ENCODE results near the gene B4GALT3. TPM values are rescaled to one million over a fixed set of nuclear protein-coding genes. Genes with fewer than 3 reads are reported as not detected.

B4GALT3 gene
- total and polyA plus RNA-seq, 3 donors from 2014 or later: 46.3 to 62.2 (median 56.2) TPM

DNA sequence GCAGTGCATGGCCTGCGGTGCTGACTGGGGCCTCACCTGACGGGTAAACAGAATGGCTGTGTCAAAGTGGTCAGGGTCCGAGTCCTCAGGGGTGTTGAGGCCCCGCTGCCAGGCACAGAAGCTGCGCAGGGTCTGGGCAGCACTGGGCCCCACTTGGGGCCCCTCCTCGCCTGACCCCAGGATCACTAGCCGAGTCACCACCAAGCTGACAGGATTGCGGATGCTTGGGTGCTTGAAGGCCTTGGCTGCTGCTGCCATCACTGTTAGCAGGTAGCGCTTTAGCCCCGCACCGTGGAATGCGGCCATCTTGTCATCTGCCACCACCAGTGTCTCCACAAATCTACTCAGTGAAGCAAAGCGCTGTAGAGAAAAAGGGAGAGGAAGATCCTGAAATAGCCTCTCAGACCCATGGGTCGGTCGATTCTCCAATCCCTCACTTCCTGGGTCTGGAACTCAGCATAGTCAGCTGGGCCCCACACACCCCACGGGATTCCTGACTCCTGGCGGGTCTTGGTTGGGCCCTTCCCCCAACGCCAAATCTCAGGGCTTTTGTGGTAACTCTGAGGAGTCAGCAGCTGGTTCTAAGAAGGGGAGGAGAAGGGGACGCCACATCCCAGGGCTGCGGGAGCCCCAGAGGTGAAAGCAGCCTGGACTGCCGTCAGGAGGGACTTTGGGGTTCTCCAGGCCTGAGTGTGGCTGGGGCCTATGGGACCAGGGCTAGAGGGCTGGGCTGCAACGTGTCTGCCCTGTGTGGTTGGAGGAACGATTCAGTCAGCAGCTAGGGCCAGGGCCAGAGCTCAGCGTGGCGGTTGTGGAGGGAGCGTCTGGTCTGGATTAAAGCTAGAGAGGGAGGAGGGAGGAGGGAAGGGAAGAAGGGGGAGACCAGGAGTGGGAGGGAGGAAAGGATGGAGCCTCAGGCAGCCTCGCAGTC lies 19.5 kb upstream of the B4GALT3 start:
- TF ChIP-seq CTCF (IDR thresholded peaks at IDR 0.05) (no peak), POLR2A (IDR thresholded peaks at IDR 0.05) (no peak)
- peak; percentile 43 for DNase-seq
- Histone ChIP-seq H3K9me3 (no peaks in the 10 kb centered on the region), H3K27ac (peak overlapping the region; percentile 67 to 100), H3K4me3 (no peak overlapping the region), H3K36me3 (ENCODE audit: low read depth, missing control alignments) (no peaks in the 10 kb centered on the region), H3K4me1 (peaks cover 56% of the 10 kb centered on the region), H3K27me3 (no peaks in the 10 kb centered on the region)
- WGBS, 2 donors: 63 to 68% methylated on average over 21 to 27 of the region's 27 CpGs
- intact Hi-C loops (cut with DNase I; ENCODE audit: low total_unique reads): no loop called here

DNA sequence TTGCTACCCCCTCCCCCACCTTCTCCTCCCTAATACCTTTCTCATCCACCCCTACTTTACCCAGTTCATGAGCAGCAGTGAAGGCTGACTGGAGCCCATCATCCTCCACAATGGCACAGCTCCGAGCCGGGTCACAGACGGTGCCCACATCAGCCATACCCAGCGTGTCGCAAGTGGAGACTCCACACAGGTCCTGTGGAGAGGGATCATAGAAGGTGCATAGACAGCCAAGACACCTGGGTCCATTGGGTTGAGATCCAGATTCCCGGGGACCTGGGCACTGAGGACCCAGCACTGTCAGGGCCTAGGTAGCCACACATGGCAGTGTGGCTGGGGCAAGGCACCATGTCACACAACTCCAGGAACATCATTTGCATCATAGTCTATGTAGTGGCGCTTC lies 18.8 kb upstream of the B4GALT3 start:
- WGBS, 2 donors: 80 to 98% methylated on average over 1 to 7 of the region's 7 CpGs
- Histone ChIP-seq H3K4me1 (peaks cover 50% of the 10 kb centered on the region), H3K27ac (peak overlapping the region in 1 of 2 donors; percentile 100), H3K4me3 (no peak overlapping the region), H3K36me3 (ENCODE audit: low read depth, missing control alignments) (no peaks in the 10 kb centered on the region), H3K27me3 (no peaks in the 10 kb centered on the region), H3K9me3 (no peaks in the 10 kb centered on the region)
- no peak for DNase-seq
- TF ChIP-seq POLR2A (IDR thresholded peaks at IDR 0.05) (no peak), CTCF (IDR thresholded peaks at IDR 0.05) (no peak)
- intact Hi-C loops (cut with DNase I; ENCODE audit: low total_unique reads): no loop called here

GRCh38 chr1:161195171-161195570 lies 17.9 kb upstream of the B4GALT3 start:
- no peak for DNase-seq
- TF ChIP-seq POLR2A (IDR thresholded peaks at IDR 0.05) (no peak), CTCF (IDR thresholded peaks at IDR 0.05) (no peak)
- no peak overlapping the region for H3K4me3 ChIP-seq
- no peaks in the 10 kb centered on the region for H3K27me3 ChIP-seq
- intact Hi-C loops (cut with DNase I; ENCODE audit: low total_unique reads): no loop called here
- 88 to 90% methylated on average over 4 of the region's 4 CpGs for WGBS, 2 donors
- H3K4me1 ChIP-seq: peaks cover 41% of the 10 kb centered on the region
- no peaks in the 10 kb centered on the region for H3K36me3 ChIP-seq (ENCODE audit: low read depth, missing control alignments)
- no peak overlapping the region for H3K27ac ChIP-seq
- no peaks in the 10 kb centered on the region for H3K9me3 ChIP-seq

- no peak overlapping the region for H3K4me3 ChIP-seq
Measured at GRCh38 chr1:161193561-161194235, 16.4 kb upstream of the B4GALT3 start.

More at GRCh38 chr1:161193561-161194235, 16.4 kb upstream of the B4GALT3 start:
- Histone ChIP-seq H3K9me3 (no peaks in the 10 kb centered on the region), H3K36me3 (ENCODE audit: low read depth, missing control alignments) (no peaks in the 10 kb centered on the region), H3K27ac (no peak overlapping the region), H3K27me3 (no peaks in the 10 kb centered on the region), H3K4me1 (peaks cover 27% of the 10 kb centered on the region)
- whole genome bisulfite sequencing, 2 donors: 41 to 73% methylated on average over 7 to 21 of the region's 21 CpGs
- peak; percentile 75 for DNase-seq
- TF ChIP-seq POLR2A (IDR thresholded peaks at IDR 0.05) (no peak), CTCF (IDR thresholded peaks at IDR 0.05) (peak in 1 of 3 experiments; percentile 22)
- intact Hi-C loops (cut with DNase I; ENCODE audit: low total_unique reads): no loop called here
